D341Med (cell line): ENCODE results near the gene ADAM15.

ENCODE experiments used
- DNase-seq: peaks from one replicate; pipeline ENCODE4 v3.0.0; 2012; ENCODE audit warnings: low spot score

Gene ADAM15

GRCh38 chr1:155029513-155030242 is 21.4 kb upstream of the ADAM15 start:
- DNase-seq: no peak

- no peak for DNase-seq
These were observed 20.8 kb upstream of the ADAM15 start for GRCh38 chr1:155030243-155030795.

- no peak for DNase-seq
These were observed 20.2 kb upstream of the ADAM15 start for GRCh38 chr1:155030899-155031298.

GRCh38 chr1:155032886-155033285 is 18.2 kb upstream of the ADAM15 start:
- no peak for DNase-seq

- DNase-seq: no peak
These were observed 17.6 kb upstream of the ADAM15 start, which contains the start of the genes DCST1 and DCST2 for GRCh38 chr1:155033524-155033923. TSS of gene DCST1 (plus strand) at chr1:155033824. CDS start at chr1:155034037, 213 bp downstream. TSS of gene DCST2 (minus strand) at chr1:155033781. CDS start at chr1:155033701, 80 bp downstream.

- no peak for DNase-seq
These were observed 16.6 kb upstream of the ADAM15 start for GRCh38 chr1:155034318-155035208.

- DNase-seq: no peak
These were observed 15.2 kb upstream of the ADAM15 start for GRCh38 chr1:155035936-155036335.

GRCh38 chr1:155037043-155037442 is 14.1 kb upstream of the ADAM15 start:
- no peak for DNase-seq

- DNase-seq: no peak
These were observed 13.2 kb upstream of the ADAM15 start for GRCh38 chr1:155037851-155038441.

GRCh38 chr1:155038602-155039307 is 12.4 kb upstream of the ADAM15 start:
- DNase-seq: no peak

GRCh38 chr1:155039308-155039669 is 11.8 kb upstream of the ADAM15 start:
- no peak for DNase-seq

GRCh38 chr1:155040358-155041093 is 10.6 kb upstream of the ADAM15 start:
- DNase-seq: no peak

GRCh38 chr1:155042789-155043188 is 8.3 kb upstream of the ADAM15 start:
- DNase-seq: no peak

- no peak for DNase-seq
These were observed 7.8 kb upstream of the ADAM15 start for GRCh38 chr1:155043301-155043702.

GRCh38 chr1:155043793-155044192 is 7.3 kb upstream of the ADAM15 start:
- DNase-seq: no peak

- DNase-seq: no peak
These were observed 6.8 kb upstream of the ADAM15 start for GRCh38 chr1:155044365-155044764.

GRCh38 chr1:155044812-155045657 is 6.1 kb upstream of the ADAM15 start:
- peak; percentile 88 for DNase-seq

- no peak for DNase-seq
These were observed 2.4 kb upstream of the ADAM15 start for GRCh38 chr1:155048449-155049334.
